Calu3 (cell line): ENCODE results near the gene SASS6. TPM values are rescaled to one million over a fixed set of nuclear protein-coding genes. Genes with fewer than 3 reads are reported as not detected.

Experiments used
- BruUV-seq: library from RNA; stranded (reverse); fragments of 400-500 nt; replicated peaks from 2 replicates; lab custom pipeline; 2021; lab: Mats Ljungman, UMichigan
- CTCF ChIA-PET: fragments of 300-600 bp; sonication (Branson Sonifier 250); formaldehyde crosslinking; loops from one replicate; lab custom pipeline; 2022; ENCODE audit warnings: antibody characterized with exemption; lab: Charles Lee
- DNase-seq: peaks from one replicate; pipeline ENCODE4 v3.0.0; 2022
- H3K27ac Mint-ChIP-seq: one replicate; pipeline ENCODE4 v1.8.0; 2022; ENCODE audit warnings: mixed read lengths; ENCODE audit not compliant: unreplicated experiment
- H3K27me3 Mint-ChIP-seq: one replicate; pipeline ENCODE4 v1.8.0; 2022; ENCODE audit warnings: mixed read lengths; ENCODE audit not compliant: unreplicated experiment
- H3K36me3 Mint-ChIP-seq: one replicate; pipeline ENCODE4 v1.8.0; 2022; ENCODE audit warnings: mild to moderate bottlenecking, moderate library complexity, mixed read lengths; ENCODE audit not compliant: insufficient read depth, unreplicated experiment
- H3K4me1 Mint-ChIP-seq: one replicate; pipeline ENCODE4 v1.8.0; 2022; ENCODE audit warnings: mild to moderate bottlenecking, low read depth, mixed read lengths; ENCODE audit not compliant: unreplicated experiment
- H3K4me3 Mint-ChIP-seq: one replicate; pipeline ENCODE4 v1.8.0; 2022; ENCODE audit warnings: mild to moderate bottlenecking, low read depth, moderate library complexity, mixed read lengths; ENCODE audit not compliant: unreplicated experiment
- H3K9me3 Mint-ChIP-seq: one replicate; pipeline ENCODE4 v1.8.0; 2022; ENCODE audit warnings: low read depth, mixed read lengths; ENCODE audit not compliant: unreplicated experiment
- intact Hi-C: fragments of 100-400 bp; cut with micrococcal nuclease; formaldehyde crosslinking; loops from one replicate; pipeline ENCODE4 v1.10.0; 2022; ENCODE audit not compliant: unreplicated experiment
- total RNA-seq: library from RNA; stranded (reverse); gene quantifications from 2 replicates; pipeline ENCODE4 v1.2.3, GENCODE V29; 2022
- TF ChIP-seq, protein P1 (sequence below): fragments of 200-600 bp; IDR thresholded peaks from one replicate; pipeline ENCODE4 v1.8.0; 2022; ENCODE audit warnings: antibody characterized with exemption; ENCODE audit not compliant: unreplicated experiment

Gene SASS6
- total RNA-seq, 1 experiment from 2014 or later: 8.2 TPM

DNA sequence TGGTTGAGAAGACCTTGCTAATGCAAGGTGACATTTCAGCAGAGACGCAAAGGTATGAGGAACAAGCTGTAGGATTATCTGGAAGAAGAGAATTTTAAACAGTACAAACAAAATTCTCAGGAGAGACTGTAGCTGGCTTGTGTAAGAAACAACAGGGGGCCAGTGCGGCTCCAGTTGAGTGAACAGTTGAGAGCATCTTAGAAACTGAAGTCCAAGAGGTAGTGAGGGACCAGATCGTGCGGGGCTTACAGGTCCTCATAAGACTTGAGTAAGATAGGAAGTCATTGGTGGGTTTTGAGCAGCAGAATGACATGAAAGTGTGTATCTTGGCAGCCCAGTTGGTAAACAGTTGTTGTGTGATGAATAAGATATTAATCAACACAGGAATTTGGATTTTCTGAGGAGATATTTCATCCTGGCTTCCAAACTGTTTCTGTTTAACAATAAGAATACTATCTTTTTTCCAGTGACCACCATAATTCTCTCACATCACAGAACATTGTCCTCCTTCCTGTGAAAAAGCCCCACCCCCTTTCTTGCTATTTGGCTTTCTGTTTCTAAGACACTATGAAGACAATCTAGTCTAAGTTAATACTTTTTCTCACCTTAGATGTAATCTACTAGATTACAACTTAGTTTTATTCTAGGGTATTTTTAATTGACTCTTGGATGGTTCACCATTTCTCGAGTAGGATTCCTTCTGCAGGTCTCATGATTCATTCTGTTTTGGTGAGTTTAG is 62.4 kb downstream of the SASS6 start:
- intact Hi-C loops: no loop called here
- no peaks in the 10 kb centered on the region for H3K27me3 Mint-ChIP-seq
- TF ChIP-seq, protein P1, sequence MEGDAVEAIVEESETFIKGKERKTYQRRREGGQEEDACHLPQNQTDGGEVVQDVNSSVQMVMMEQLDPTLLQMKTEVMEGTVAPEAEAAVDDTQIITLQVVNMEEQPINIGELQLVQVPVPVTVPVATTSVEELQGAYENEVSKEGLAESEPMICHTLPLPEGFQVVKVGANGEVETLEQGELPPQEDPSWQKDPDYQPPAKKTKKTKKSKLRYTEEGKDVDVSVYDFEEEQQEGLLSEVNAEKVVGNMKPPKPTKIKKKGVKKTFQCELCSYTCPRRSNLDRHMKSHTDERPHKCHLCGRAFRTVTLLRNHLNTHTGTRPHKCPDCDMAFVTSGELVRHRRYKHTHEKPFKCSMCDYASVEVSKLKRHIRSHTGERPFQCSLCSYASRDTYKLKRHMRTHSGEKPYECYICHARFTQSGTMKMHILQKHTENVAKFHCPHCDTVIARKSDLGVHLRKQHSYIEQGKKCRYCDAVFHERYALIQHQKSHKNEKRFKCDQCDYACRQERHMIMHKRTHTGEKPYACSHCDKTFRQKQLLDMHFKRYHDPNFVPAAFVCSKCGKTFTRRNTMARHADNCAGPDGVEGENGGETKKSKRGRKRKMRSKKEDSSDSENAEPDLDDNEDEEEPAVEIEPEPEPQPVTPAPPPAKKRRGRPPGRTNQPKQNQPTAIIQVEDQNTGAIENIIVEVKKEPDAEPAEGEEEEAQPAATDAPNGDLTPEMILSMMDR: no peak
- H3K4me3 Mint-ChIP-seq: no peak overlapping the region
- CTCF ChIA-PET: no interaction called here
- H3K9me3 Mint-ChIP-seq: no peaks in the 10 kb centered on the region
- no peaks in the 10 kb centered on the region for H3K4me1 Mint-ChIP-seq
- no TSS peak for BruUV-seq
- peaks cover 19% of the 10 kb centered on the region for H3K36me3 Mint-ChIP-seq
- no peak overlapping the region for H3K27ac Mint-ChIP-seq
- no peak for DNase-seq

- H3K4me1 Mint-ChIP-seq: no peaks in the 10 kb centered on the region
- TF ChIP-seq, protein P1: no peak
- intact Hi-C loops: no loop called here
- H3K36me3 Mint-ChIP-seq: peaks cover 14% of the 10 kb centered on the region
- H3K4me3 Mint-ChIP-seq: no peak overlapping the region
- peak overlapping the region; percentile 7 for H3K27ac Mint-ChIP-seq
- H3K9me3 Mint-ChIP-seq: no peaks in the 10 kb centered on the region
- CTCF ChIA-PET: no interaction called here
- no TSS peak for BruUV-seq
- H3K27me3 Mint-ChIP-seq: no peaks in the 10 kb centered on the region
- no peak for DNase-seq
These were observed 66.8 kb downstream of the SASS6 start for GRCh38 chr1:100065969-100066227.

DNA sequence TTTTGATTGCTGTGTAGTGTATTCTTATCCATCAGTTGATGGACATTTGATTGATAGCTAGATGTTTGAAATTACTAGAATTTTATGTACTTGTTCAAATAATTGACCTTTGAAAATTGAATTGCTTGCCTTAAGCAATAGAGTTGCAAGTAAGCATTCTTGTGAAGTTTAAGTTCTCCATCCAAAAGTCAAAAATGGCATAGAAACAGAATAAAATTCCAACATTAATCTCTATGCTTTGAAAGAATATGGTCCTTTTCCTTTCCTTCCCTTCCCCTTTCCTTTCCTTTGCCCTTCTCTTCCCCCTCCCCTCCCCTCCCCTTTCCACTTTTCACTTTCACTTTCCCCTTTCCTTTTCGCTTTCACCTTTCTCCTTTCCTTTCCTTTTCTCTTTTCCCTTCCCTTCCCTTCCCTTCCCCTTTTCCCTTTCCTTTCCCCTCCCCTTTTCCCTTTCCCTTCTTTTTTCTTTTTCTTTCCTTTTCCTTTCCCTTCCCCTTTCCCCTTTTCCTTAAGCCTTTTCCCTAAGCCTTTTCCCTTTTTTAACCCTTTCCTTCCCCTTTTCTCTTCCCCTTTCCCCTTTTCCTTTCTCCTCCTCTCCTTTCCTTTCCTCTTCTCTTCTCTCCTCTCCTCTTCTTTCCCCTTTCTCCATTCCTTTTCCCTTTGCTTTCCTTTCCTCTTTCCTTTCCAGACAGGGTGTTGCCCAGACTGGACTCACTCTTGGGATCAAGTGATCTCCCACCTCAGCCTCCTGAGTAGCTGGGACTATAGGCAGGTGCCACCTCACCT is 67.4 kb downstream of the SASS6 start:
- TF ChIP-seq, protein P1: no peak
- Mint-ChIP-seq H3K4me1 (no peaks in the 10 kb centered on the region), H3K36me3 (peaks cover 17% of the 10 kb centered on the region), H3K27me3 (no peaks in the 10 kb centered on the region), H3K9me3 (no peaks in the 10 kb centered on the region), H3K27ac (peak overlapping the region; percentile 50), H3K4me3 (no peak overlapping the region)
- intact Hi-C loops: no loop called here
- DNase-seq: no peak
- BruUV-seq: no TSS peak
- CTCF ChIA-PET: no interaction called here

GRCh38 chr1:100061681-100062080 is 71.0 kb downstream of the SASS6 start:
- Mint-ChIP-seq H3K27ac (no peak overlapping the region), H3K36me3 (peaks cover 11% of the 10 kb centered on the region), H3K4me3 (no peak overlapping the region), H3K4me1 (no peaks in the 10 kb centered on the region), H3K27me3 (no peaks in the 10 kb centered on the region), H3K9me3 (no peaks in the 10 kb centered on the region)
- TF ChIP-seq, protein P1: no peak
- intact Hi-C loops: no loop called here
- DNase-seq: no peak
- BruUV-seq: no TSS peak
- CTCF ChIA-PET: no interaction called here
